K562 (cell line): ENCODE data around the gene HMCN2. TPM values are rescaled to one million over a fixed set of nuclear protein-coding genes. Genes with fewer than 3 reads are reported as not detected.

Experiments used
- ATAC-seq: fragments of 200-7000 bp; cut with Tn5 transposase; 3 replicates; pipeline ENCODE4 v1.9.1; 2020; ENCODE audit warnings: moderate library complexity
- BruUV-seq: library from RNA; stranded (reverse); fragments of 400-500 nt; replicated peaks from 2 replicates; lab custom pipeline; 2021; lab: Mats Ljungman, UMichigan
- CTCF ChIA-PET: fragments of 300-600 bp; formaldehyde crosslinking; extraction: SDS; loops from one replicate; lab custom pipeline; 2021; ENCODE audit warnings: low intra/inter-chr PET ratio; lab: Yijun Ruan, JAX
- POLR2A ChIA-PET: fragments of 300-600, 350-650 bp; sonication (Branson Sonifier 250); formaldehyde crosslinking; extraction: SDS; loops from one replicate; lab custom pipeline; 2021; ENCODE audit warnings: antibody characterized with exemption, inconsistent platforms; lab: Yijun Ruan, JAX
- DNase-seq, 4 experiments: peaks; one replicate each; pipeline versions ENCODE4 v3.0.0 to v3.0.0-alpha.2; 2011 to 2018; ENCODE audit warnings: low spot score in 3 of 4, mixed read lengths in 3 of 4; ENCODE audit errors: extremely low read depth in 1 of 4
- FAIRE-seq: peaks from 2 replicates; lab custom pipeline; 2011; peaks lifted over from hg19 to GRCh38; lab: Jason Lieb, UNC
- H2AFZ ChIP-seq: 2 replicates; pipeline ENCODE4 v1.6.0; 2011; ENCODE audit warnings: low read depth, low read length, control low read depth, inconsistent platforms
- H3K27ac ChIP-seq: fragments of 200-600 bp; 3 replicates; pipeline ENCODE4 v1.8.0; 2011; ENCODE audit warnings: low read depth, mild to moderate bottlenecking, control low read depth, inconsistent platforms, low read length, moderate library complexity, mixed read lengths; ENCODE audit errors: extremely low read depth
- H3K27me3 ChIP-seq, 2 experiments: fragments of 300-600 bp in 1 of 2; 2 replicates in 1 of 2; 3 replicates in 1 of 2; pipeline versions ENCODE4 v1.6.0 to v1.8.0; 2011; ENCODE audit warnings: inconsistent platforms in 2 of 2, low read length in 2 of 2, mild to moderate bottlenecking in 1 of 2, mixed read lengths in 1 of 2, moderate library complexity in 1 of 2; ENCODE audit not compliant: control insufficient read depth in 2 of 2, insufficient read depth in 2 of 2
- H3K36me3 ChIP-seq: fragments of 300-600 bp; 3 replicates; pipeline ENCODE4 v1.8.0; 2011; ENCODE audit warnings: mild to moderate bottlenecking, low read length, inconsistent platforms; ENCODE audit not compliant: control insufficient read depth, insufficient read depth
- H3K4me1 ChIP-seq, 2 experiments: fragments of 200-600 bp in 1 of 2; replicated peaks in 1 of 2; 2 replicates in 1 of 2; 3 replicates in 1 of 2; pipeline versions ENCODE4 v1.5.1 to v1.8.0; 2011; ENCODE audit warnings: inconsistent platforms in 2 of 2, low read length in 2 of 2, mild to moderate bottlenecking in 1 of 2, mixed read lengths in 1 of 2, moderate library complexity in 1 of 2; ENCODE audit not compliant: control insufficient read depth in 2 of 2, insufficient read depth in 2 of 2
- H3K4me2 ChIP-seq: 2 replicates; pipeline ENCODE4 v1.6.1; 2011; ENCODE audit warnings: low read length, control low read depth, inconsistent platforms, mixed read lengths; ENCODE audit not compliant: insufficient read depth
- H3K4me3 ChIP-seq: fragments of 200-600 bp; sonication (generic), shearing (Covaris generic); 2 replicates; pipeline ENCODE4 v1.5.1; 2016; ENCODE audit warnings: control low read depth, inconsistent platforms
- H3K79me2 ChIP-seq: fragments of 200-600 bp; 3 replicates; pipeline ENCODE4 v1.8.0; 2011; ENCODE audit warnings: low read length, inconsistent platforms; ENCODE audit not compliant: control insufficient read depth, insufficient read depth
- H3K9ac ChIP-seq, 2 experiments: 2 replicates each; pipeline versions ENCODE4 v1.6.0 to v1.6.1; 2011; ENCODE audit warnings: low read depth in 2 of 2, low read length in 2 of 2, control low read depth in 1 of 2, inconsistent platforms in 1 of 2, mild to moderate bottlenecking in 1 of 2, mixed read lengths in 1 of 2; ENCODE audit not compliant: insufficient read depth in 1 of 2
- H3K9me1 ChIP-seq: one replicate; pipeline ENCODE4 v1.6.0; 2011; ENCODE audit warnings: inconsistent platforms, mild to moderate bottlenecking, low read length, moderate library complexity; ENCODE audit not compliant: control insufficient read depth, insufficient read depth
- H3K9me3 ChIP-seq: replicated peaks from 2 replicates; pipeline ENCODE4 v1.5.1; 2011; ENCODE audit warnings: low read depth, low read length, inconsistent platforms; ENCODE audit not compliant: control insufficient read depth, insufficient read depth
- H4K20me1 ChIP-seq: replicated peaks from 2 replicates; pipeline ENCODE4 v1.6.1; 2011; ENCODE audit warnings: low read length, inconsistent platforms, mixed read lengths; ENCODE audit not compliant: control insufficient read depth, insufficient read depth
- BDP1 ChIP-seq: IDR thresholded peaks from 3 replicates; pipeline ENCODE4 v1.6.1; 2011; ENCODE audit not compliant: insufficient read length, insufficient read depth
- CTBP1 ChIP-seq: fragments of 450-650 bp; IDR thresholded peaks from 2 replicates; pipeline ENCODE4 v1.6.1; 2016; ENCODE audit warnings: borderline replicate concordance
- GABPB1 ChIP-seq: sonication (generic); formaldehyde crosslinking; IDR thresholded peaks from 2 replicates; pipeline ENCODE4 v1.8.0; 2022; ENCODE audit warnings: mild to moderate bottlenecking, missing genetic modification reagents
- TARDBP ChIP-seq: fragments of 450-650 bp; IDR thresholded peaks from 2 replicates; pipeline ENCODE4 v1.6.1; 2016
- YY1 ChIP-seq, 3 experiments: IDR thresholded peaks; 2 replicates each; pipeline ENCODE4 v1.6.1; 2011; ENCODE audit warnings: low read length in 2 of 3, mild to moderate bottlenecking in 2 of 3, moderate library complexity in 2 of 3, borderline replicate concordance in 1 of 3, control low read depth in 1 of 3, low read depth in 1 of 3; ENCODE audit not compliant: insufficient read depth in 3 of 3, insufficient replicate concordance in 2 of 3, control insufficient read depth in 1 of 3, insufficient read length in 1 of 3; ENCODE audit errors: extremely low read depth in 1 of 3
- ZNF212 ChIP-seq: fragments of 450-650 bp; formaldehyde crosslinking; IDR thresholded peaks from 2 replicates; pipeline ENCODE4 v1.4.0; 2020; ENCODE audit warnings: mild to moderate bottlenecking
- WGBS: fragments of 100-300 bp; shearing (Covaris generic); methylation state at CpG from one replicate; pipeline ENCODE4 v1.1.6; 2016; ENCODE audit warnings: low coverage, mixed read lengths; ENCODE audit not compliant: insufficient coverage; ENCODE audit errors: missing lambda C conversion rate; 5-methylcytosine and 5-hydroxymethylcytosine counted together
- in situ Hi-C: fragments of 300-500 bp; cut with MboI; formaldehyde crosslinking; loops from 4 replicates; pipeline ENCODE4 v1.15.0; 2018; ENCODE audit warnings: inconsistent platforms, mixed read lengths
- intact Hi-C: fragments of 100-400 bp; cut with micrococcal nuclease; formaldehyde crosslinking; loops from 2 replicates; pipeline ENCODE4 v1.14.2; 2022
- polyA plus RNA-seq, 8 experiments: library from polyadenylated mRNA; depleted of rRNA in 4 of 8; stranded (reverse) in 5 of 8; unstranded in 3 of 8; fragments of >200 nt; fragmentation: Nextera tagmentation in 2 of 8; fragmentation: Illumina TruSeq in 1 of 8; extraction: Ambion mirVana in 2 of 8; extraction: Trizol in 1 of 8; gene quantifications; 2 replicates each; pipeline versions ENCODE4 v1.2.1 to v1.2.3, GENCODE V29; 2011 to 2014; ENCODE audit warnings: inconsistent platforms in 1 of 8, missing spikeins in 1 of 8
- total RNA-seq, 7 experiments: library from RNA; depleted of rRNA in 6 of 7; stranded (reverse); fragments of >200 nt in 6 of 7; fragmentation: Illumina TruSeq in 2 of 7; extraction: Trizol in 2 of 7; gene quantifications; 2 replicates each; pipeline versions ENCODE4 v1.2.1 to v1.2.3, GENCODE V29; 2011 to 2021; ENCODE audit warnings: low replicate concordance in 1 of 7
- TF ChIP-seq, protein P1 (sequence below): fragments of 150-350 bp; IDR thresholded peaks from 2 replicates; pipeline ENCODE4 v1.6.1; 2014; ENCODE audit warnings: low read depth, mild to moderate bottlenecking, low read length, borderline replicate concordance
- TF ChIP-seq, protein P2 (sequence below): sonication (generic); formaldehyde crosslinking; IDR thresholded peaks from 2 replicates; pipeline ENCODE4 v1.8.0; 2023; ENCODE audit warnings: mild to moderate bottlenecking, missing genetic modification reagents
- TF ChIP-seq, protein P3 (sequence below): sonication (generic); formaldehyde crosslinking; IDR thresholded peaks from 2 replicates; pipeline ENCODE4 v1.8.1; 2023; ENCODE audit warnings: mild to moderate bottlenecking, missing genetic modification reagents, moderate library complexity
- TF ChIP-seq, protein P4 (sequence below): sonication (generic); formaldehyde crosslinking; IDR thresholded peaks from 2 replicates; pipeline ENCODE4 v1.8.0; 2023; ENCODE audit warnings: mild to moderate bottlenecking, missing genetic modification reagents

HMCN2 gene
- total and polyA plus RNA-seq, 9 of the 15 experiments (the other 6 are each of a cell fraction or from before 2014, with no cell fraction given): 0.01 TPM; not detected in 8

DNA sequence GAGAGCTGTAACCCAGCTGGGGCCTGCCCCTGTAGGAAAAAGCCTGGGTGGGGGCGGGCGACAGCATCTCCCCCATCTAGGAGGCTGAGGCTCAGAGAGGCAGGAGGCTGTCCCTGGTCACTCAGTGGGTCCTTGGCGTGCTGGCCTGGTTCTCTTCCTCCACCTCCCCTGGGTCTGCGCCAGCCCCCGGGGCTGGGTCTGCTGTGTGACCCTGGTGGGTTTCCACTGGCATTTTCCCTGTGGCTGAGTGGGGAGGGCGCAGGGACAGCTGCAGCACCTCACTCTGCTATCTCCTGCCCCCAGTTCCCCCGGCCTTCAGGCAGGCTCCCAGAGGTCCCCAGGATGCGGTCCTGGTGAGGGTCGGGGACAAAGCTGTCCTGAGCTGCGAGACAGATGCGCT is 119.7 kb downstream of the HMCN2 start:
- no peaks in the 10 kb centered on the region for H3K79me2 ChIP-seq
- H3K9me1 ChIP-seq: no peaks in the 10 kb centered on the region
- peaks cover 21 to 84% of the 10 kb centered on the region in 2 experiments for H3K27me3 ChIP-seq
- in situ Hi-C loops: no loop called here
- TF ChIP-seq GABPB1 (no peak), CTBP1 (no peak), ZNF212 (CRISPR knock-in tag) (no peak), TARDBP (no peak), YY1 (IDR thresholded peaks at IDR 0.05; ENCODE audit: borderline replicate concordance in 1 of 3, control insufficient read depth in 1 of 3, extremely low read depth in 1 of 3, insufficient read depth in 3 of 3, insufficient read length in 1 of 3, insufficient replicate concordance in 2 of 3, low read depth in 1 of 3, low read length in 2 of 3) (no peak), BDP1 (no peak)
- TF ChIP-seq, protein P1, sequence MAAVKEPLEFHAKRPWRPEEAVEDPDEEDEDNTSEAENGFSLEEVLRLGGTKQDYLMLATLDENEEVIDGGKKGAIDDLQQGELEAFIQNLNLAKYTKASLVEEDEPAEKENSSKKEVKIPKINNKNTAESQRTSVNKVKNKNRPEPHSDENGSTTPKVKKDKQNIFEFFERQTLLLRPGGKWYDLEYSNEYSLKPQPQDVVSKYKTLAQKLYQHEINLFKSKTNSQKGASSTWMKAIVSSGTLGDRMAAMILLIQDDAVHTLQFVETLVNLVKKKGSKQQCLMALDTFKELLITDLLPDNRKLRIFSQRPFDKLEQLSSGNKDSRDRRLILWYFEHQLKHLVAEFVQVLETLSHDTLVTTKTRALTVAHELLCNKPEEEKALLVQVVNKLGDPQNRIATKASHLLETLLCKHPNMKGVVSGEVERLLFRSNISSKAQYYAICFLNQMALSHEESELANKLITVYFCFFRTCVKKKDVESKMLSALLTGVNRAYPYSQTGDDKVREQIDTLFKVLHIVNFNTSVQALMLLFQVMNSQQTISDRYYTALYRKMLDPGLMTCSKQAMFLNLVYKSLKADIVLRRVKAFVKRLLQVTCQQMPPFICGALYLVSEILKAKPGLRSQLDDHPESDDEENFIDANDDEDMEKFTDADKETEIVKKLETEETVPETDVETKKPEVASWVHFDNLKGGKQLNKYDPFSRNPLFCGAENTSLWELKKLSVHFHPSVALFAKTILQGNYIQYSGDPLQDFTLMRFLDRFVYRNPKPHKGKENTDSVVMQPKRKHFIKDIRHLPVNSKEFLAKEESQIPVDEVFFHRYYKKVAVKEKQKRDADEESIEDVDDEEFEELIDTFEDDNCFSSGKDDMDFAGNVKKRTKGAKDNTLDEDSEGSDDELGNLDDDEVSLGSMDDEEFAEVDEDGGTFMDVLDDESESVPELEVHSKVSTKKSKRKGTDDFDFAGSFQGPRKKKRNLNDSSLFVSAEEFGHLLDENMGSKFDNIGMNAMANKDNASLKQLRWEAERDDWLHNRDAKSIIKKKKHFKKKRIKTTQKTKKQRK: no peak
- TF ChIP-seq, protein P2, sequence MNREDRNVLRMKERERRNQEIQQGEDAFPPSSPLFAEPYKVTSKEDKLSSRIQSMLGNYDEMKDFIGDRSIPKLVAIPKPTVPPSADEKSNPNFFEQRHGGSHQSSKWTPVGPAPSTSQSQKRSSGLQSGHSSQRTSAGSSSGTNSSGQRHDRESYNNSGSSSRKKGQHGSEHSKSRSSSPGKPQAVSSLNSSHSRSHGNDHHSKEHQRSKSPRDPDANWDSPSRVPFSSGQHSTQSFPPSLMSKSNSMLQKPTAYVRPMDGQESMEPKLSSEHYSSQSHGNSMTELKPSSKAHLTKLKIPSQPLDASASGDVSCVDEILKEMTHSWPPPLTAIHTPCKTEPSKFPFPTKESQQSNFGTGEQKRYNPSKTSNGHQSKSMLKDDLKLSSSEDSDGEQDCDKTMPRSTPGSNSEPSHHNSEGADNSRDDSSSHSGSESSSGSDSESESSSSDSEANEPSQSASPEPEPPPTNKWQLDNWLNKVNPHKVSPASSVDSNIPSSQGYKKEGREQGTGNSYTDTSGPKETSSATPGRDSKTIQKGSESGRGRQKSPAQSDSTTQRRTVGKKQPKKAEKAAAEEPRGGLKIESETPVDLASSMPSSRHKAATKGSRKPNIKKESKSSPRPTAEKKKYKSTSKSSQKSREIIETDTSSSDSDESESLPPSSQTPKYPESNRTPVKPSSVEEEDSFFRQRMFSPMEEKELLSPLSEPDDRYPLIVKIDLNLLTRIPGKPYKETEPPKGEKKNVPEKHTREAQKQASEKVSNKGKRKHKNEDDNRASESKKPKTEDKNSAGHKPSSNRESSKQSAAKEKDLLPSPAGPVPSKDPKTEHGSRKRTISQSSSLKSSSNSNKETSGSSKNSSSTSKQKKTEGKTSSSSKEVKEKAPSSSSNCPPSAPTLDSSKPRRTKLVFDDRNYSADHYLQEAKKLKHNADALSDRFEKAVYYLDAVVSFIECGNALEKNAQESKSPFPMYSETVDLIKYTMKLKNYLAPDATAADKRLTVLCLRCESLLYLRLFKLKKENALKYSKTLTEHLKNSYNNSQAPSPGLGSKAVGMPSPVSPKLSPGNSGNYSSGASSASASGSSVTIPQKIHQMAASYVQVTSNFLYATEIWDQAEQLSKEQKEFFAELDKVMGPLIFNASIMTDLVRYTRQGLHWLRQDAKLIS: no peak
- TF ChIP-seq, protein P3, sequence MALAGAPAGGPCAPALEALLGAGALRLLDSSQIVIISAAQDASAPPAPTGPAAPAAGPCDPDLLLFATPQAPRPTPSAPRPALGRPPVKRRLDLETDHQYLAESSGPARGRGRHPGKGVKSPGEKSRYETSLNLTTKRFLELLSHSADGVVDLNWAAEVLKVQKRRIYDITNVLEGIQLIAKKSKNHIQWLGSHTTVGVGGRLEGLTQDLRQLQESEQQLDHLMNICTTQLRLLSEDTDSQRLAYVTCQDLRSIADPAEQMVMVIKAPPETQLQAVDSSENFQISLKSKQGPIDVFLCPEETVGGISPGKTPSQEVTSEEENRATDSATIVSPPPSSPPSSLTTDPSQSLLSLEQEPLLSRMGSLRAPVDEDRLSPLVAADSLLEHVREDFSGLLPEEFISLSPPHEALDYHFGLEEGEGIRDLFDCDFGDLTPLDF (CRISPR knock-in tag): no peak
- TF ChIP-seq, protein P4, sequence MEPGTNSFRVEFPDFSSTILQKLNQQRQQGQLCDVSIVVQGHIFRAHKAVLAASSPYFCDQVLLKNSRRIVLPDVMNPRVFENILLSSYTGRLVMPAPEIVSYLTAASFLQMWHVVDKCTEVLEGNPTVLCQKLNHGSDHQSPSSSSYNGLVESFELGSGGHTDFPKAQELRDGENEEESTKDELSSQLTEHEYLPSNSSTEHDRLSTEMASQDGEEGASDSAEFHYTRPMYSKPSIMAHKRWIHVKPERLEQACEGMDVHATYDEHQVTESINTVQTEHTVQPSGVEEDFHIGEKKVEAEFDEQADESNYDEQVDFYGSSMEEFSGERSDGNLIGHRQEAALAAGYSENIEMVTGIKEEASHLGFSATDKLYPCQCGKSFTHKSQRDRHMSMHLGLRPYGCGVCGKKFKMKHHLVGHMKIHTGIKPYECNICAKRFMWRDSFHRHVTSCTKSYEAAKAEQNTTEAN (CRISPR knock-in tag): no peak
- no peak overlapping the region for H3K27ac ChIP-seq
- no peak overlapping the region; a peak in 1 of 4 replicates for H3K9ac ChIP-seq
- ChIA-PET POLR2A (interaction anchor here (1.1 to 1.6 kb wide), 2 partner anchors 16 to 19 kb away, joined by 3 read pairs; no protein-coding TSS in a partner anchor), CTCF (no interaction called here)
- H3K36me3 ChIP-seq: no peaks in the 10 kb centered on the region
- H3K4me1 ChIP-seq: peaks cover 0 to 18% of the 10 kb centered on the region in 2 experiments; a peak in 2 of 5 replicates
- H3K9me3 ChIP-seq: no peaks in the 10 kb centered on the region
- intact Hi-C loops: no loop called here
- 0% methylated on average over 11 of the region's 11 CpGs for WGBS
- no peak overlapping the region for H3K4me3 ChIP-seq
- DNase-seq (no peak), ATAC-seq (no peak), FAIRE-seq (no peak)
- no peak overlapping the region for H2AFZ ChIP-seq
- H3K4me2 ChIP-seq: no peak overlapping the region
- H4K20me1 ChIP-seq: peaks cover 10% of the 10 kb centered on the region; the same call in 1 of the 2 replicates
- no TSS peak for BruUV-seq
